ENCODE results near the gene APEH.

The APEH gene

DNA sequence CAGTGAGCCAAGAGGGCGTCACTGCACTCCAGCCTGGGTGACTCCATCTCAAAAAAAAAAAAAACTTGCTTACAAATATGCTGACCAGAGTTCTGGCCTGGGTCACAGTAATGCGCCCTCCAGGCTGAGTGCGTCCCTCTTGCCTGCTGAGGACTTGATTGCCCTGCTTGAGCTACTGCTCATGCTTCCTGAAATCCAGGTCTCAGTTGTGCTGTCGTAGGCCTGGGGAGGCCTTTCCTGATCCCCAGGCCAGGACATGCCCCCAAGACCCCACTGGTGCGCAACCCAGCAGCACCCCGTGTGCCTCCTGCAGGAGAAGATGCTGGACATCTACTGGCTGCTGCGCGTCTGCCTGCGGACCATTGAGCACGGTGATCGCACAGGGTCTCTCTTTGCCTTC, 38.0 kb downstream of the APEH start:
- no peak for DNase-seq (ENCODE audit: low read depth)
- no peak overlapping the region for H3K4me3 ChIP-seq (ENCODE audit: low read depth, low read length)

GRCh38 chr3:49712631-49713317, 38.6 kb downstream of the APEH start:
- TF ChIP-seq, protein P1, sequence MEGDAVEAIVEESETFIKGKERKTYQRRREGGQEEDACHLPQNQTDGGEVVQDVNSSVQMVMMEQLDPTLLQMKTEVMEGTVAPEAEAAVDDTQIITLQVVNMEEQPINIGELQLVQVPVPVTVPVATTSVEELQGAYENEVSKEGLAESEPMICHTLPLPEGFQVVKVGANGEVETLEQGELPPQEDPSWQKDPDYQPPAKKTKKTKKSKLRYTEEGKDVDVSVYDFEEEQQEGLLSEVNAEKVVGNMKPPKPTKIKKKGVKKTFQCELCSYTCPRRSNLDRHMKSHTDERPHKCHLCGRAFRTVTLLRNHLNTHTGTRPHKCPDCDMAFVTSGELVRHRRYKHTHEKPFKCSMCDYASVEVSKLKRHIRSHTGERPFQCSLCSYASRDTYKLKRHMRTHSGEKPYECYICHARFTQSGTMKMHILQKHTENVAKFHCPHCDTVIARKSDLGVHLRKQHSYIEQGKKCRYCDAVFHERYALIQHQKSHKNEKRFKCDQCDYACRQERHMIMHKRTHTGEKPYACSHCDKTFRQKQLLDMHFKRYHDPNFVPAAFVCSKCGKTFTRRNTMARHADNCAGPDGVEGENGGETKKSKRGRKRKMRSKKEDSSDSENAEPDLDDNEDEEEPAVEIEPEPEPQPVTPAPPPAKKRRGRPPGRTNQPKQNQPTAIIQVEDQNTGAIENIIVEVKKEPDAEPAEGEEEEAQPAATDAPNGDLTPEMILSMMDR (IDR thresholded peaks at IDR 0.05; ENCODE audit: low read depth, low read length, missing control alignments) = no peak
- H3K4me3 ChIP-seq (ENCODE audit: low read depth, low read length) = no peak overlapping the region
- DNase-seq (ENCODE audit: low read depth) = no peak

More for the DNA sequence above, 38.0 kb downstream of the APEH start:
- TF ChIP-seq, protein P1 (IDR thresholded peaks at IDR 0.05; ENCODE audit: low read depth, low read length, missing control alignments) = no peak

DNA sequence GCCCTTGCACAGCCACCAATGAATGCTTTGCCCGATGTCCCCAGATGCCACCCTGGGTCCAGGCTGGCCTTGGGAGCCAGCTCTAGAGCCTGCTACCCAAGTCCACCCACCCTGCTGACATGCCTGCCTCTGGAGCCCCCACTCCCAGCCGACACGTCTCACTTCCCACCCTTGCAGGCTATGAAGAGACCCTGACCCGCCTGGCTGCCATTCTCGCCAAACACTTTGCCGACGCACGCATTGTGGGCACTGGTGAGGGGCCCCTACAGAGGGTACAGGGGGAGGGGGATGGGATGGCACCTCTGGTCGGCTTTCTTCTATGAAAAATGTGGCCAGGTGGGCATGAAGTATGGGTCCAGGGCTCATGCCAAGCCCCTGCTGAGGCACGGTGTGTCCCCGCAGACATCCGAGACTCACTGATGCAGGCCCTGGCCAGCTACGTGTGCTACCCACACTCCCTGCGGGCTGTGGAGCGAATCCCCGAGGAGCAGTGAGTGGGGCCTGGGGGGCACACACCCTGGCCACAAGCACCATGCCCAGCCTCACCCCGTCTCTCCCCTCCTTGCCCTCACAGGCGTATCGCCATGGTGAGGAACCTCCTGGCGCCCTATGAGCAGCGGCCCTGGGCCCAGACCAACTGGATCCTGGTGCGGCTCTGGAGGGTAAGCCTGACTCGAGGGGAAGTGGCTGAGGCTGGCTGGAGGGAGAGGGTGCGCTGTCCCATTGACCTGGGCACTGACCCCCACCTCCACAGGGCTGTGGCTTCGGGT, 39.4 kb downstream of the APEH start:
- no peak overlapping the region for H3K4me3 ChIP-seq (ENCODE audit: low read depth, low read length)
- TF ChIP-seq, protein P1 (IDR thresholded peaks at IDR 0.05; ENCODE audit: low read depth, low read length, missing control alignments) = no peak
- no peak for DNase-seq (ENCODE audit: low read depth)

DNA sequence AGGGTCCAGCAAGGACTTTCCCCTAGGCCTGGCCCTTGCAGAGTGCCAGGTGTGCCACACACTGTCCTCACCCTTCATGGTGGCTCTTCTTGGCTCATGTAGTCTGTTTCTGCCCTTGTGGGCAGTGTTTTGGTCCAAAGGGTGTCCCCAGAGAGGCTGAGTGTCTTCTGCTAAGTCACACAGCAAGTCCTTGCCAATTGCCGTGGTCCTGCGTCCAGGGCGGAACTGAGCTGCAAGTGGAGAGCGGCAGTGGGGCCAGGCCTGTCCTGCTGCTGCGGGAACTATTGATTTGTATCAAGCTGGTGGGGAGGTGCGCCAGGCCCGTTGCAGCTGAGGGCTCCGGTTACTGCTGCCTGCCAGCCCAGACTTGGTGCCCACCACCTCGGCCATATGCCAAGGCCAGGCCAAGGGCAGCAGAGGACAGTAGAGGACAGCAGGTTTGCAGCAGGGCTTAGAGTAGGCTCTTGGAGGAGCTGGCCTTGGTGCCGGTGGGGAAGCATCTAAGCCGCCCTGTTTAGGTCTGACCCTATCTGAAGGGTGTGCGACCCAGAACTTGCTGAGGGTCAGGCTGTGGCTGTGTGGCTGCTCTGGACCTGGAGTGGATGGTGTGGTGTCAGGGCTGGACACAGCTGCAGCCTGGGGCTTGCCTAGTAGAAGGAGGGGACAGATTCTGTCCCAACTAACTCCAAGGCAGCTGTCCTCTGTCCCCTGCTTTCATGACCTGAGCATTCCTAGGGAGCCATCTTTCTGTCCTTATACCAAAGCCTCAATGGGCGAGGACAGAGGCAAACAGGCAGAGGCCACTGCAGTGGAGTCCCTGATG, 40.8 kb downstream of the APEH start:
- no peak overlapping the region for H3K4me3 ChIP-seq (ENCODE audit: low read depth, low read length)
- TF ChIP-seq, protein P1 (IDR thresholded peaks at IDR 0.05; ENCODE audit: low read depth, low read length, missing control alignments) = no peak
- DNase-seq (ENCODE audit: low read depth) = no peak

- DNase-seq (ENCODE audit: low read depth) = no peak
- TF ChIP-seq, protein P1 (IDR thresholded peaks at IDR 0.05; ENCODE audit: low read depth, low read length, missing control alignments) = no peak
- no peak overlapping the region for H3K4me3 ChIP-seq (ENCODE audit: low read depth, low read length)
Measured at GRCh38 chr3:49715611-49716121, 41.5 kb downstream of the APEH start.

GRCh38 chr3:49716169-49716568, 42.0 kb downstream of the APEH start:
- TF ChIP-seq, protein P1 (IDR thresholded peaks at IDR 0.05; ENCODE audit: low read depth, low read length, missing control alignments) = no peak
- no peak for DNase-seq (ENCODE audit: low read depth)
- H3K4me3 ChIP-seq (ENCODE audit: low read depth, low read length) = no peak overlapping the region

All from GM12864 (cell line).